ENCODE results near the gene ATXN7. TPM values are rescaled to one million over a fixed set of nuclear protein-coding genes. Genes with fewer than 3 reads are reported as not detected.
A peak's percentile ranks its signal among the peaks of the same experiment; 100 is the strongest.

Gene ATXN7
- total RNA-seq, 1 experiment from 2014 or later = 11.3 TPM

DNA sequence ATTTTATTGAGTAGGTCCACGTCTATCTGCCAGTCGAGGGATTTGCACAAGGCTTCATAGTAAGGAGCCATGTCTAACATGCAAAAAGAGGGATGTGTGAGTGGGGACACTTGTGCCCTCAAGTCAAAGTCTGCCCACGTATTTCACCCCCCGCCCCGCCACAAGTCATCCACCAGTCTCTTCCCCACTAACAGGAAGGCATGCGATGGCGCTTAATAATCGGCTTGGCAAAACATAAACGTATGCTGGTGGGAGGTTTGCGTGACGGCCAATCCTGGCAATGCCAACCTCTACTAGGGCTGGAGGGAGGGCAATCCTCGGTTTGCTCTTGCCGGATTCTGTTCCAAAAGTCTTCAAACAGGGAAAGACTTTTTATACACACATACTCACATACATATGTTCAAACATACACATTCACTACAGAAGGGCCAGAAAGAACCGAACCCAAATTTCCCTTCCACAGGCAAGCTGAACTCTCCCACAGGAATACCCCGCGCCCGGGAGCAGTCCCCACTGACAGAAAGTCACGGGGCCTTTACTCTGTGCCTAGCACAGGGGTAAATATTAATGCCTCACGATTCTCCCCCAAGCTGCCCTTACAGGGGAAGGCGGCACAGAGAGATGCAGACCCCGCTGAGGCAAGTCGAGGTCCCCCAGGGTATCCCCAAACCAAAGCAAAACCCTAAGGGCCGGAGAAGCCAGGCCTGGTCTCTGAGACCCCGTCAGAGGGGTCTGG is 159.0 kb downstream of the ATXN7 start:
- peak overlapping the region; percentile 88 for H3K4me3 ChIP-seq (ENCODE audit: low read depth, low read length, poor library complexity, severe bottlenecking)
- H3K9me3 ChIP-seq (ENCODE audit: low read depth, low read length, poor library complexity, severe bottlenecking) = no peaks in the 10 kb centered on the region
- peaks cover 5% of the 10 kb centered on the region for H3K27me3 ChIP-seq (replicated peaks; ENCODE audit: insufficient read depth, low read depth, low read length, poor library complexity)
- intact Hi-C loops (cut with micrococcal nuclease; ENCODE audit: unreplicated experiment) = no loop called here
- no peak for TF ChIP-seq EZH2 (IDR thresholded peaks at IDR 0.05; ENCODE audit: borderline replicate concordance, low read depth, low read length, poor library complexity, severe bottlenecking)
- no peak for TF ChIP-seq CTCF (conservative IDR thresholded peaks at IDR 0.05; ENCODE audit: low read depth, low read length)
- no peak for DNase-seq (ENCODE audit: low spot score)
- peaks cover 31% of the 10 kb centered on the region for H3K36me3 ChIP-seq (ENCODE audit: insufficient read depth, low read length, poor library complexity, severe bottlenecking)
- peak overlapping the region; percentile 82 for H3K27ac ChIP-seq (ENCODE audit: low read depth, low read length, poor library complexity, severe bottlenecking)
- ChIA-PET POLR2A (ENCODE audit: low non-redundant PET) (no interaction called here), CTCF (no interaction called here)
- H3K4me1 ChIP-seq (ENCODE audit: insufficient read depth, low read length, poor library complexity, severe bottlenecking) = peaks cover 7% of the 10 kb centered on the region
- BruUV-seq (replicated peaks) = TSS peak; percentile 50

DNA sequence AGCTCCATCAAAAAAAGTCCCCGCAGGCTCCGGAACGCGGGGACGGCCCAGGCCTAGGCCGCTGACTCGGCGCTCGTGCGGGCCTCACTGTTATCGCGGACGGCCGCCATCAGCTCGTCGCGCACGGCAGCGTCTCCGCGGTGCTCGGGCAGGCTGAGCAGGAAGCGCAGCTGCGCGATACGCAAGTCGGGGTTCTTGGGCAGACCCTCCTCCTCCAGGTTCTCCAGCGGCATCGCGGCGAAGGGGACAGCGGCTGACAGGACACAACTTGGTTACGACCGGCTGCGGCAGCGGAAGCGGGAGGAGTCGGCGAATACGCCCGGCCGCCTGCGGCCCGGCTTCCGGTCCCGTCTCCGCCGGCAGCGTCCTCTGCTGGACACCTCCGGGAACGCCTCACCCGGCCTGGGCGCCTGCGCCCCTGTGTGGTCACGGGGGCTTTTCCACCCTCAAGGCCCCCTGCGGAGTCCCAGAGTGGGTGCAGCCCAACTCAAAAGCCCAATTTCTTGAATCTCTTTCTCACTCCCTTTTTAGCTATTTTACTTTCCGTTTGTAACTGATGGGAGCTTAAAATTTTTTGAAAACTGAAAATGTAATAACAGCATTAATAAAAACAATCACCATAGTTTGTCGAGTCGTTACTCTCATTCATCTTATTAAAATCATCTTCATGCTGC is 159.7 kb downstream of the ATXN7 start, which contains the start of gene PSMD6:
PSMD6 (minus strand) TSS at position 308 of the 674 bp plus-strand sequence; CDS start at position 233, 75 bp downstream.
- Histone ChIP-seq H3K27me3 (replicated peaks; ENCODE audit: insufficient read depth, low read depth, low read length, poor library complexity) (peaks cover 5% of the 10 kb centered on the region), H3K4me3 (ENCODE audit: low read depth, low read length, poor library complexity, severe bottlenecking) (peak within 1 kb of the TSS; percentile 88), H3K27ac (ENCODE audit: low read depth, low read length, poor library complexity, severe bottlenecking) (peak within 1 kb of the TSS; percentile 82), H3K9me3 (ENCODE audit: low read depth, low read length, poor library complexity, severe bottlenecking) (no peaks in the 10 kb centered on the region), H3K36me3 (ENCODE audit: insufficient read depth, low read length, poor library complexity, severe bottlenecking) (peaks cover 24% of the 10 kb centered on the region), H3K4me1 (ENCODE audit: insufficient read depth, low read length, poor library complexity, severe bottlenecking) (peaks cover 7% of the 10 kb centered on the region)
- ChIA-PET POLR2A (ENCODE audit: low non-redundant PET) (no interaction called here), CTCF (no interaction called here)
- intact Hi-C loops (cut with micrococcal nuclease; ENCODE audit: unreplicated experiment) = no loop called here
- DNase-seq (ENCODE audit: low spot score) = peak; percentile 82
- BruUV-seq (replicated peaks) = no TSS peak
- TF ChIP-seq CTCF (conservative IDR thresholded peaks at IDR 0.05; ENCODE audit: low read depth, low read length) (peak; percentile 83), EZH2 (IDR thresholded peaks at IDR 0.05; ENCODE audit: borderline replicate concordance, low read depth, low read length, poor library complexity, severe bottlenecking) (no peak)

- no peak for TF ChIP-seq EZH2 (IDR thresholded peaks at IDR 0.05; ENCODE audit: borderline replicate concordance, low read depth, low read length, poor library complexity, severe bottlenecking)
- no peak for TF ChIP-seq CTCF (conservative IDR thresholded peaks at IDR 0.05; ENCODE audit: low read depth, low read length)
- H3K4me3 ChIP-seq (ENCODE audit: low read depth, low read length, poor library complexity, severe bottlenecking) = peak overlapping the region; percentile 88
- ChIA-PET POLR2A (ENCODE audit: low non-redundant PET) (no interaction called here), CTCF (no interaction called here)
- H3K9me3 ChIP-seq (ENCODE audit: low read depth, low read length, poor library complexity, severe bottlenecking) = no peaks in the 10 kb centered on the region
- BruUV-seq (replicated peaks) = no TSS peak
- H3K27ac ChIP-seq (ENCODE audit: low read depth, low read length, poor library complexity, severe bottlenecking) = no peak overlapping the region
- intact Hi-C loops (cut with micrococcal nuclease; ENCODE audit: unreplicated experiment) = no loop called here
- peaks cover 19% of the 10 kb centered on the region for H3K36me3 ChIP-seq (ENCODE audit: insufficient read depth, low read length, poor library complexity, severe bottlenecking)
- no peak for DNase-seq (ENCODE audit: low spot score)
- peaks cover 7% of the 10 kb centered on the region for H3K4me1 ChIP-seq (ENCODE audit: insufficient read depth, low read length, poor library complexity, severe bottlenecking)
- peaks cover 5% of the 10 kb centered on the region for H3K27me3 ChIP-seq (replicated peaks; ENCODE audit: insufficient read depth, low read depth, low read length, poor library complexity)
Observed at GRCh38 chr3:64023861-64024223, 160.2 kb downstream of the ATXN7 start.
